ENCODE results near the gene UMODL1.

- TF ChIP-seq EP300 (IDR thresholded peaks at IDR 0.05): no peak
- no peak for TF ChIP-seq CTCF (IDR thresholded peaks at IDR 0.05)
These were observed 88.5 kb downstream of the UMODL1 start for GRCh38 chr21:42159560-42160110.

All from tibial nerve (tissue), 4 donors.